GM19238 (cell line): ENCODE data around the gene MET.
"Not testable (repeated sequence)": the region's sequence is repeated elsewhere in the genome, so short reads cannot be mapped to it uniquely, and the experiment has no call there.

Source experiments
- DNase-seq: peaks from one replicate; pipeline ENCODE4 v3.0.0; 2011; ENCODE audit warnings: low spot score; ENCODE audit not compliant: insufficient read length

MET gene

GRCh38 chr7:116726713-116727431, 54.9 kb downstream of the MET start:
- DNase-seq, result no peak

- DNase-seq, result no peak
These were observed 55.5 kb downstream of the MET start for GRCh38 chr7:116727432-116728009.

- DNase-seq, result no peak
These were observed 56.4 kb downstream of the MET start for GRCh38 chr7:116728413-116728812.

- DNase-seq, result no peak
These were observed 58.4 kb downstream of the MET start for GRCh38 chr7:116730097-116731022.

- DNase-seq, result no peak
These were observed 59.0 kb downstream of the MET start for GRCh38 chr7:116731023-116731395.

- no peak for DNase-seq
These were observed 59.7 kb downstream of the MET start for GRCh38 chr7:116731445-116732335.

GRCh38 chr7:116732788-116733694, 61.0 kb downstream of the MET start:
- no peak for DNase-seq

GRCh38 chr7:116733924-116734580, 62.1 kb downstream of the MET start:
- DNase-seq, result no peak

GRCh38 chr7:116734710-116735109, 62.7 kb downstream of the MET start:
- no peak for DNase-seq

- DNase-seq, result no peak
These were observed 65.1 kb downstream of the MET start for GRCh38 chr7:116736927-116737715.

- DNase-seq, result no peak
These were observed 66.4 kb downstream of the MET start for GRCh38 chr7:116738378-116738777.

- DNase-seq, result no peak
These were observed 67.3 kb downstream of the MET start for GRCh38 chr7:116739307-116739706.

GRCh38 chr7:116740231-116740630, 68.2 kb downstream of the MET start:
- DNase-seq, result no peak

GRCh38 chr7:116740755-116741462, 68.9 kb downstream of the MET start:
- no peak for DNase-seq

- DNase-seq, result no peak
These were observed 69.8 kb downstream of the MET start for GRCh38 chr7:116741625-116742316.

- DNase-seq, result no peak
These were observed 70.6 kb downstream of the MET start for GRCh38 chr7:116742641-116743040.

- not testable (repeated sequence) for DNase-seq
These were observed 71.8 kb downstream of the MET start for GRCh38 chr7:116743835-116744234.

- not testable (repeated sequence) for DNase-seq
These were observed 74.4 kb downstream of the MET start for GRCh38 chr7:116746388-116746787.
